HepG2 (cell line): ENCODE measurements around the gene GCDH. TPM values are rescaled to one million over a fixed set of nuclear protein-coding genes. Genes with fewer than 3 reads are reported as not detected.
A peak's percentile ranks its signal among the peaks of the same experiment; 100 is the strongest.

Experiments used
- ATAC-seq: fragments of 200-7000 bp; cut with Tn5 transposase; 3 replicates; pipeline ENCODE4 v1.9.1; 2020; ENCODE audit warnings: mild to moderate bottlenecking, moderate library complexity
- BruUV-seq: library from RNA; stranded (reverse); fragments of 400-500 nt; replicated peaks from 2 replicates; lab custom pipeline; 2021; lab: Mats Ljungman, UMichigan
- CTCF ChIA-PET: fragments of 300-600 bp; formaldehyde crosslinking; extraction: SDS; loops from one replicate; lab custom pipeline; 2021; ENCODE audit warnings: low total read pairs, inconsistent platforms, low intra/inter-chr PET ratio; lab: Yijun Ruan, JAX
- POLR2A ChIA-PET: fragments of 350-600 bp; sonication (Branson Sonifier 250); formaldehyde crosslinking; loops from one replicate; lab custom pipeline; 2020; ENCODE audit warnings: antibody characterized with exemption, inconsistent platforms; lab: Yijun Ruan, JAX
- DNase-seq: peaks from one replicate; pipeline ENCODE4 v3.0.0-alpha.2; 2015; ENCODE audit warnings: low spot score
- FAIRE-seq: peaks from 3 replicates; lab custom pipeline; 2011; peaks lifted over from hg19 to GRCh38; lab: Jason Lieb, UNC
- H2AFZ ChIP-seq: one replicate; pipeline ENCODE4 v1.6.1; 2011; ENCODE audit warnings: low read length, inconsistent platforms
- H3K27ac ChIP-seq: fragments of 300-600 bp; 3 replicates; pipeline ENCODE4 v1.8.0; 2011; ENCODE audit warnings: mixed run types, mild to moderate bottlenecking, mixed read lengths, low read length, inconsistent platforms; ENCODE audit not compliant: insufficient read depth; ENCODE audit errors: extremely low read length
- H3K27me3 ChIP-seq, 2 experiments: fragments of 200-600 bp in 1 of 2; 2 replicates in 1 of 2; 3 replicates in 1 of 2; pipeline versions ENCODE4 v1.6.0 to v1.8.0; 2011; ENCODE audit warnings: low read length in 2 of 2, mild to moderate bottlenecking in 2 of 2, moderate library complexity in 2 of 2, inconsistent platforms in 1 of 2; ENCODE audit not compliant: insufficient read depth in 2 of 2, control insufficient read depth in 1 of 2
- H3K36me3 ChIP-seq, 2 experiments: fragments of 200-600 bp in 1 of 2; replicated peaks in 1 of 2; 2 replicates in 1 of 2; 3 replicates in 1 of 2; pipeline versions ENCODE4 v1.5.1 to v1.8.0; 2011; ENCODE audit warnings: low read length in 2 of 2, inconsistent platforms in 1 of 2; ENCODE audit not compliant: insufficient read depth in 2 of 2, control insufficient read depth in 1 of 2
- H3K4me1 ChIP-seq: 2 replicates; pipeline ENCODE4 v1.5.1; 2012; ENCODE audit warnings: low read length, inconsistent platforms; ENCODE audit not compliant: insufficient read depth
- H3K4me2 ChIP-seq: 2 replicates; pipeline ENCODE4 v1.6.0; 2011; ENCODE audit warnings: low read depth, low read length, inconsistent platforms
- H3K4me3 ChIP-seq, 3 experiments: fragments of 200-600 bp in 1 of 3; sonication (generic), shearing (Covaris generic) in 1 of 3; replicated peaks in 1 of 3; 2 replicates each; pipeline ENCODE4 v1.5.1; 2011 to 2016; ENCODE audit warnings: low read length in 3 of 3, inconsistent platforms in 2 of 3, low read depth in 2 of 3, mild to moderate bottlenecking in 2 of 3, control low read depth in 1 of 3, mixed read lengths in 1 of 3; ENCODE audit not compliant: insufficient read depth in 1 of 3
- H3K79me2 ChIP-seq: one replicate; pipeline ENCODE4 v1.6.1; 2011; ENCODE audit warnings: low read length, inconsistent platforms; ENCODE audit not compliant: insufficient read depth
- H3K9ac ChIP-seq: 2 replicates; pipeline ENCODE4 v1.6.0; 2011; ENCODE audit warnings: mild to moderate bottlenecking, low read depth, low read length, inconsistent platforms; ENCODE audit not compliant: insufficient read depth
- H3K9me3 ChIP-seq: 2 replicates; pipeline ENCODE4 v1.5.1; 2012; ENCODE audit warnings: mild to moderate bottlenecking, low read length
- H4K20me1 ChIP-seq: 2 replicates; pipeline ENCODE4 v1.6.0; 2011; ENCODE audit warnings: inconsistent platforms, mild to moderate bottlenecking, low read length, moderate library complexity; ENCODE audit not compliant: insufficient read depth
- NFRKB ChIP-seq: fragments of 450-650 bp; IDR thresholded peaks from 2 replicates; pipeline ENCODE4 v1.6.1; 2017
- POLR2A ChIP-seq, 2 experiments: IDR thresholded peaks; 2 replicates each; pipeline ENCODE4 v1.6.1; 2011; ENCODE audit warnings: low read depth in 2 of 2, low read length in 2 of 2, mild to moderate bottlenecking in 1 of 2, moderate library complexity in 1 of 2; ENCODE audit not compliant: insufficient read depth in 1 of 2
- POLR2AphosphoS5 ChIP-seq: IDR thresholded peaks from 2 replicates; pipeline ENCODE4 v1.6.1; 2012; ENCODE audit warnings: low read depth, low read length
- RBFOX2 ChIP-seq: fragments of 200-400 bp; formaldehyde crosslinking; IDR thresholded peaks from 2 replicates; pipeline ENCODE4 v1.6.1; 2017; ENCODE audit warnings: low read depth, mild to moderate bottlenecking, low read length
- SNRNP70 ChIP-seq: fragments of 200-400 bp; formaldehyde crosslinking; IDR thresholded peaks from 2 replicates; pipeline ENCODE4 v1.6.1; 2017; ENCODE audit warnings: mild to moderate bottlenecking, low read depth, low read length, moderate library complexity
- TP53 ChIP-seq: sonication (generic); formaldehyde crosslinking; conservative IDR thresholded peaks from 2 replicates; pipeline ENCODE4 v1.4.0; 2020; ENCODE audit warnings: missing genetic modification reagents
- ZBTB37 ChIP-seq: sonication (generic); formaldehyde crosslinking; IDR thresholded peaks from 2 replicates; pipeline ENCODE4 v1.4.0; 2020; ENCODE audit warnings: mild to moderate bottlenecking, missing genetic modification reagents
- WGBS: methylation state at CpG from one replicate; pipeline ENCODE4 v1.1.6; 2017; ENCODE audit warnings: low lambda C conversion rate; 5-methylcytosine and 5-hydroxymethylcytosine counted together
- in situ Hi-C: cut with HindIII; loops from 2 replicates; pipeline ENCODE4 v1.10.0; 2017; ENCODE audit warnings: low pct_unique_long_range_greater_than_20kb; ENCODE audit not compliant: extremely low pct_ligation_motif_present
- intact Hi-C: fragments of 100-400 bp; cut with micrococcal nuclease; formaldehyde crosslinking; loops from one replicate; pipeline ENCODE4 v1.10.0; 2022; ENCODE audit not compliant: unreplicated experiment
- polyA plus RNA-seq, 8 experiments: library from polyadenylated mRNA; depleted of rRNA in 3 of 8; stranded (reverse) in 7 of 8; unstranded in 1 of 8; fragments of >200 nt; fragmentation: Illumina TruSeq in 4 of 8; extraction: Trizol in 4 of 8; gene quantifications; 2 replicates each; pipeline versions ENCODE4 v1.2.1 to v1.2.3, GENCODE V29; 2011 to 2016; ENCODE audit warnings: low read depth in 4 of 8, missing spikeins in 1 of 8, mixed read lengths in 1 of 8; ENCODE audit not compliant: insufficient read depth in 1 of 8
- total RNA-seq, 5 experiments: library from RNA; depleted of rRNA; stranded (reverse); fragments of >200 nt; fragmentation: Illumina TruSeq; extraction: Trizol; gene quantifications; 2 replicates each; pipeline ENCODE4 v1.2.3, GENCODE V29; 2016; ENCODE audit warnings: low read depth in 1 of 5

The GCDH gene
- total and polyA plus RNA-seq, 2 of the 13 experiments (the other 11 are each of a cell fraction or from before 2014, with no cell fraction given): 15.1 to 38.0 TPM

- Histone ChIP-seq H3K9me3 (no peaks in the 10 kb centered on the region), H3K27me3 (peaks cover 0 to 5% of the 10 kb centered on the region in 2 experiments; a peak in 1 of 5 replicates), H3K36me3 (peaks cover 13 to 43% of the 10 kb centered on the region in 2 experiments)
- no TSS peak for BruUV-seq
- POLR2A ChIA-PET: no interaction called here
- 89% methylated on average over 2 of the region's 2 CpGs for WGBS
- TF ChIP-seq POLR2A (IDR thresholded peaks at IDR 0.05; ENCODE audit: insufficient read depth in 1 of 2, low read depth in 2 of 2, low read length in 2 of 2) (0 out of 4 replicates have a peak, but pooled peaks of 1 of the 2 experiments have one; percentile 16), TP53 (CRISPR knock-in tag) (no peak)
- TF ChIP-seq, all 625 proteins: peak for 1
- peak overlapping the region; percentile 96 for H3K4me2 ChIP-seq
- in situ Hi-C loops (no loop called here), intact Hi-C loops (no loop called here)
- peak overlapping the region in 1 of 3 experiments; percentile 97; a peak in 1 of 6 replicates for H3K4me3 ChIP-seq
- peak overlapping the region; percentile 79 for H3K27ac ChIP-seq
- DNase-seq (no peak), ATAC-seq (no peak), FAIRE-seq (no peak)
- H3K79me2 ChIP-seq: peaks cover 31% of the 10 kb centered on the region
- peak overlapping the region; percentile 99; the same call in 1 of the 2 replicates for H3K9ac ChIP-seq
- H4K20me1 ChIP-seq: peaks cover 13% of the 10 kb centered on the region
- peaks cover 49% of the 10 kb centered on the region for H3K4me1 ChIP-seq
- H2AFZ ChIP-seq: no peak overlapping the region
- CTCF ChIA-PET: no interaction called here
These were observed 49.9 kb downstream of the GCDH start for GRCh38 chr19:12940897-12941296.

GRCh38 chr19:12943437-12944044 lies 52.6 kb downstream of the GCDH start:
- H3K27ac ChIP-seq: no peak overlapping the region
- H3K9ac ChIP-seq: no peak overlapping the region
- no peak for FAIRE-seq
- peaks cover 52% of the 10 kb centered on the region for H3K4me1 ChIP-seq
- in situ Hi-C loops: no loop called here
- peaks cover 50% of the 10 kb centered on the region for H3K79me2 ChIP-seq
- peaks cover 0 to 5% of the 10 kb centered on the region in 2 experiments; a peak in 1 of 5 replicates for H3K27me3 ChIP-seq
- DNase-seq: no peak
- no peaks in the 10 kb centered on the region for H3K9me3 ChIP-seq
- TF ChIP-seq RBFOX2: peak; percentile 51; the same call in 1 of the 2 replicates
- TF ChIP-seq POLR2AphosphoS5: peak; percentile 26; the same call in 1 of the 2 replicates
- 0 out of 4 replicates have a peak, but pooled peaks of 1 of the 2 experiments have one; percentile 33 for TF ChIP-seq POLR2A (IDR thresholded peaks at IDR 0.05; ENCODE audit: insufficient read depth in 1 of 2, low read depth in 2 of 2, low read length in 2 of 2)
- TF ChIP-seq SNRNP70: no peak
- no peak for TF ChIP-seq ZBTB37 (CRISPR knock-in tag)
- no peak for TF ChIP-seq NFRKB
- intact Hi-C loops: no loop called here
- peaks cover 13% of the 10 kb centered on the region for H4K20me1 ChIP-seq
- 94% methylated on average over 18 of the region's 18 CpGs for WGBS
- H2AFZ ChIP-seq: no peak overlapping the region
- POLR2A ChIA-PET: no interaction called here
- H3K36me3 ChIP-seq: peaks cover 21 to 53% of the 10 kb centered on the region in 2 experiments
- no peak overlapping the region for H3K4me2 ChIP-seq
- H3K4me3 ChIP-seq: no peak overlapping the region
- no peak for ATAC-seq
- BruUV-seq: no TSS peak
- CTCF ChIA-PET: no interaction called here
